Kidney capillary endothelial cell (primary cell): ENCODE data around the gene ARHGEF26.
"Not testable (repeated sequence)": the region's sequence is repeated elsewhere in the genome, so short reads cannot be mapped to it uniquely, and the experiment has no call there.

ENCODE experiments used
- DNase-seq: peaks from one replicate; pipeline ENCODE4 v3.0.0-alpha.2; 2018; ENCODE audit warnings: low spot score

Gene ARHGEF26, protein sequence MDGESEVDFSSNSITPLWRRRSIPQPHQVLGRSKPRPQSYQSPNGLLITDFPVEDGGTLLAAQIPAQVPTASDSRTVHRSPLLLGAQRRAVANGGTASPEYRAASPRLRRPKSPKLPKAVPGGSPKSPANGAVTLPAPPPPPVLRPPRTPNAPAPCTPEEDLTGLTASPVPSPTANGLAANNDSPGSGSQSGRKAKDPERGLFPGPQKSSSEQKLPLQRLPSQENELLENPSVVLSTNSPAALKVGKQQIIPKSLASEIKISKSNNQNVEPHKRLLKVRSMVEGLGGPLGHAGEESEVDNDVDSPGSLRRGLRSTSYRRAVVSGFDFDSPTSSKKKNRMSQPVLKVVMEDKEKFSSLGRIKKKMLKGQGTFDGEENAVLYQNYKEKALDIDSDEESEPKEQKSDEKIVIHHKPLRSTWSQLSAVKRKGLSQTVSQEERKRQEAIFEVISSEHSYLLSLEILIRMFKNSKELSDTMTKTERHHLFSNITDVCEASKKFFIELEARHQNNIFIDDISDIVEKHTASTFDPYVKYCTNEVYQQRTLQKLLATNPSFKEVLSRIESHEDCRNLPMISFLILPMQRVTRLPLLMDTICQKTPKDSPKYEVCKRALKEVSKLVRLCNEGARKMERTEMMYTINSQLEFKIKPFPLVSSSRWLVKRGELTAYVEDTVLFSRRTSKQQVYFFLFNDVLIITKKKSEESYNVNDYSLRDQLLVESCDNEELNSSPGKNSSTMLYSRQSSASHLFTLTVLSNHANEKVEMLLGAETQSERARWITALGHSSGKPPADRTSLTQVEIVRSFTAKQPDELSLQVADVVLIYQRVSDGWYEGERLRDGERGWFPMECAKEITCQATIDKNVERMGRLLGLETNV

DNA sequence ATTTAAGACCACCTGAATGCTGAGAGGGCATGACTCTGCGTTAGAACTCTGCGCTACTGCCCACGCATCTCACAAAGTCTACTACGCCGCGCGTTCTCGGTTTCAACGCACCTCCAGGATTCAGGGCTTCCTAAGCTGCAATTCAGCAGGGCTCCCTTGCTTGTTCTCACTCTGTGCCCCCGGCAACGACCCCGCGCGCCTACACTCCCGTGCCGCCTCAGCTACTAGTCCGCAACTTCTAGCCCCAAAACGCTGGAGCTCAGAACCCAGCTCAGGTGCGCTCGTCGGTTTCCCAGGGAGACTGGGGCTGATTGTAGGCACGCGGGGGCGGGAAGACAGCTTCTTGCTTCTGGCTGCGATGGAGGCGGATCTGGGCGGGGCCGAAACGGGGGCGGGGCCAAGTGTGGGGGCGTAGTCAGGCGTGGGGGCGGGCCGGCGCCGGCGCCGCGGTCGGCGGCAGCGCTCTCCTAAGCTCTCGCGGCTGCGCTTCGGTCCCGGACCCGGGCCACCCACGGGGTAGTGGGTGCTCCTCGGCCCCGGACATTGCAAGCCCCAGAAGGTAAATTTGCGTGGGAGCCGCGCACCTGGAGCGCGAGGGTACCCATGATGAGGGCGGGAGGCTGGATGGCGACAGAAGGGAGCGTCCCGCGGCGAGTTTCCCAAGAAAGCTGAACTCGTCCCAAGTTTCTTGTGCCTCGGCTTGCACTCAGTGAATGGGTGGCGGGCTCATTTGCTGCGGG is at the start of gene ARHGEF26:
Gene ARHGEF26 (plus strand): TSS at position 430 of the 740 bp plus-strand sequence. CDS start 603 bp downstream, outside the sequence.
- DNase-seq: peak; percentile 58

GRCh38 chr3:154074966-154075365 is 46.2 kb upstream of the ARHGEF26 start:
- no peak for DNase-seq

GRCh38 chr3:154078672-154079071 is 42.5 kb upstream of the ARHGEF26 start:
- no peak for DNase-seq

DNA sequence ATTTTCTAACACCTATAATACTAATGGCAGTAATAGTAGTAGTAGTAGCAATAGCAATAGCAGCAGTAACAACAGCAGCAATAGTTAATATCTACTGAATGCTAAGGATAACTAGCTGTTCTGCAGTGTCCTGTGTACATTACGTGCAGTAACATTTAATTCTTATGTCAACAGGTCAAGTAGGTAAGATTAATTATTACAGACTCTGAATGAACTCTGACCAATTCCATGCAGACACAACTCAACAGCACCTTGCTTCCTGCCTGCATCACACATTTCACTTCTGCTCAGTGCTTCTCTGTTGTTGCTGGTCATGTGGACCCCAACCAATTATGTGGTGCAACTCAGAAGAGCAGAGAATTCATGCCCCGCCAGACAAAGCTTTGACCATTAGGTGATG is 39.9 kb upstream of the ARHGEF26 start:
- DNase-seq: no peak

GRCh38 chr3:154085071-154085470 is 36.1 kb upstream of the ARHGEF26 start:
- no peak for DNase-seq

GRCh38 chr3:154085799-154086198 is 35.4 kb upstream of the ARHGEF26 start:
- no peak for DNase-seq

DNA sequence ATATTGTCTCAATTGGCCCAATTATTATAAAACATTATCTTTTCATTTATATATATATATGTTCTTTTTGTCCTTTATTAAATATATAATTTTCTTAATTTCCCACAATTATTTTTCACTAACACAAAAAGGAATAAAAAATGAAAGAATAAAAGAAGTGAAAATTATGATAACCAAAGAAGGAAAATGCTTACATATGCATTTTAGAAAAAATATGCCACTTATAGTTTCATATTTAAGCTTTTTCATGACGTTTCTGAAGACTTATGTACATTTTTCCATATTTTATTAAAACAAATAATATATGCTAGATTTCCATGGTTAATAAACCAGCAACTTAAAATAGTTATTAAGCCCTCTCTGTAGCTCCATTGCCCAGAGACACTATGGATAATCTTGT is 34.9 kb upstream of the ARHGEF26 start:
- DNase-seq: no peak

GRCh38 chr3:154087756-154088480 is 33.3 kb upstream of the ARHGEF26 start:
- not testable (repeated sequence) for DNase-seq

GRCh38 chr3:154089421-154090420 is 31.5 kb upstream of the ARHGEF26 start:
- peak; percentile 26 for DNase-seq

- DNase-seq: no peak
Observed at GRCh38 chr3:154094051-154094450, 27.1 kb upstream of the ARHGEF26 start.

DNA sequence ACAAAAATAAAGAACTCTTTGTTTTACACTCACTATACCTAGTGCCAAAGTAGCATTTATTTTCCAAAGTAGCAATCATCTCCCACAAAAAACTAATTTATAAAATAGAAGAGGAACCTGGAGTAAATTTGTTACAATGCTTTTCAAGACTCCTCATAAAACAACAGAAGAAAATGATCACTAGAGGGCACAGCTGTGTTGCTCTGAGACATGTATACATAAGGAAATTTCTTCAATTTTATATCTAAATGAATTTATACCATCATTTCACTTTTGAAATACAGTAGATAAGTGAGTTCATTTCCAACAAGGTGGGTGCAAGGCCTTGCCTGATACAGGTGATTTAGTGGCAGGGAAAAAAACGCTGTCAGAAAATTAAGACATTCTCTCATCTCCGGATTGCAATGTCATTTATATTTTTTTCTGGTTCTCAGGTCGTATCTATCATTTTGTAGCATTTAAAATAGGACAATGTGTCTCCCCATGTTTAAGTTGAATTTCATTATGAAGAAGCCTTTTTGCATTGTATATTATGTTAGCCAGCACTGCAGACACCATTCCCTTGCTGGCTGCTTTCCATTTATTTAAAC is 25.3 kb upstream of the ARHGEF26 start:
- peak; percentile 15 for DNase-seq

DNA sequence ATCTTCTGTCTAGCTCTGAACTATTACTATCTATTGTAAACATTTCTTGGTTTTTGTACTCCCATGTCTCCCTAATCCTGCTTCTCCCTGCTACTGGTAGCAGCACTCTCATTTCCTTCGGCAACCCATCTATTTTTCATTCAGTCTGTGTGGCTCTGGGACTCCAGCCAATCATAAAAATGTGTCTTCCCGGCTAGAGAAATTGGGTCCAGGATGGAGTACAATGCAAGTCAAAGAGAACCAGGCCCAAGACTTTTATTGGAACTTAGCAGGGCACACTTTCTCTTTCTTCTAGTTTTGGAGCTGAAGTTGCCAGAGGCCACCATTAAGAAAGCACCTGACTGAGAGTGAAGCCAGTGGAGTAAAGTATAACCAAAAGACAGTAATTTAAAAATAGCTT is 22.8 kb upstream of the ARHGEF26 start:
- no peak for DNase-seq

DNA sequence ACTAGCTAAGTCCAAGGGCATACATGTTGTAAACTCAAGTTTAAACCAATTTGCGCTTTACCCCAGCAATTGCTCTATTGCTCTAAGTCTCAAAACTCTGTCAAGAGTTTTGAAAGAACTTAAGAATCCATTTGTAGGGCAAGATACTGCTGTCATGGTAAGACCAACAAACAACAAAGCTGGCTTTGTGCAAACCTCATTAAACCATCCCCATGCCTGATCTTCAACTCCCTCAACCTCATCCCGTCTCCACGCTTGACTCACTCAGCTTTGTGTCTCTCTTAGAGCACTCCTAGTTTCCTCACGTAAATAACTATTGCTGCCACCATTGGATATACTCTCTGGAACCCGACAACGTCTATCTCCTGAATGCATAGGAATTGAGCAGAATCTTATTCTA is 20.6 kb upstream of the ARHGEF26 start:
- no peak for DNase-seq

DNA sequence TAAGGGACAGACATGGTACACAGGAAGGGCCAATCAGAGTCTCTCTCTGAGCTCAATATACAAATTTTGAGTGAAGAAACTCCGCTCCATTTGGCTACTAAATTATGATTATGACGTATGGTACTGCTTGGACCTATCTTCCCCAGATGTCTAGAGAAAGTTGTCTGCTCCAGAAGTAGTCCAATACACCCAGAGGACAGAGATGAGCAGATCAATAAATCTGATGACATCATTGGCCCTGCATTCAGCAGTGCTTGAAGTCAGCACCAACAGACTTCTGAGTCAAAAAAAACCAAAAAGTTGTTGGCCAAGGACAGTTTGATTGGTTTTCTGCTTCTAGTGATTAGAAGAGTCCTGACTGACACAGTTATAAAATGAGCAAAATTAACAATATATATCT is 19.9 kb upstream of the ARHGEF26 start:
- no peak for DNase-seq

DNA sequence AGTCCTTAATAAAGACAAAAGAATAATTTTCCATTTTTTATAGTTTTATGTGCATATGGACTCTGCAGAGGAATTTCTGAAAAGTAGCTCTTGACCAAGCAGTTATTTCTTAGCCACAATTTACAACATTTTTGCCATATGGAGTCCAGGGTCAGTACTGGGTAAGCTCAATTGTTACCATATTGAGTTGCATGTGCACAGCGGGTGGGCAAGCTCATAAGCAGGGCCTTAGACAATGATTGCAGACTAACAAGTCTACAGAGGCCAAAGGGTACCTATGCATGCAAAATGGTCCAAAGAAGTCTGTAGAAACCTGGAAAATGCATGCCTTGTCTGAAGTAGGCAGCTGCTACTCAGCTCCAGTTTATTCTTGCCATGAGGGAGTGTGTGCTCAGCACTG is 19.0 kb upstream of the ARHGEF26 start:
- DNase-seq: no peak

- no peak for DNase-seq
Observed at GRCh38 chr3:154105218-154105975, 15.8 kb upstream of the ARHGEF26 start.

DNA sequence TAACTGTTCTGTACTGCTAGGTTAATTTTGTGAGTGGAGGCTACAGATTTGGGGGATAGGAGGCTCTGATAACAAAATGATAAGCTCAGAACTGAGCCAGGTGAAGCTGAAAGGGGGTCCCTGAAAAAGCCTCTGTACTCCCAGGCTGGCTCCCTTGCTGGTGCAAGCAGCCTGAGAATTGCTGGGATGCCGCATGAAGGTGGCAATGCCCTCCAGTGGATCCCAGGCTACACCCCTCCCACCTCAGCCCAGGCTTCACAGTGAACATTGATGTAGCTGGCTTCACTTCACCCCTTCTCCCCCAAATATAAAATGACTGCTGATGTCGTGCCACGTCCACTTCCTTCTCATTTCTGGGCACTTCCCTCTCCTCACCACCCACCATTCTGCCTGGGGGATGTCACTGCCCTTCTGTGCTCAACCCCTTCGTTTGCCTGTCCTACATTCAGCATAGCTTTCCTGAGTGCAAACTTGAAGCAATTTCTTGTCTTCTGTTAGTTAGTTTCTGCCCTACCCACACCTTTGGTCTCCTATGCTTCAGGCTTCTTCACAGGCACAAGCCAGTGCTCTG is 9.7 kb upstream of the ARHGEF26 start:
- no peak for DNase-seq

GRCh38 chr3:154112146-154112852 is 8.9 kb upstream of the ARHGEF26 start:
- DNase-seq: no peak
